Retinal pigment epithelial cell (primary cell): ENCODE data around the gene MIER3.

Source experiments
- DNase-seq: peaks from one replicate; pipeline ENCODE4 v3.0.0-alpha.2; 2010; ENCODE audit warnings: low read depth
- H3K4me3 ChIP-seq: 2 replicates; pipeline ENCODE4 v1.5.1; 2011; ENCODE audit warnings: mild to moderate bottlenecking, low read length, control low read depth, moderate library complexity
- CTCF ChIP-seq: conservative IDR thresholded peaks from 2 replicates; pipeline ENCODE4 v1.5.1; 2011; ENCODE audit warnings: low read depth, low read length, control low read depth, inconsistent platforms

Gene MIER3, protein sequence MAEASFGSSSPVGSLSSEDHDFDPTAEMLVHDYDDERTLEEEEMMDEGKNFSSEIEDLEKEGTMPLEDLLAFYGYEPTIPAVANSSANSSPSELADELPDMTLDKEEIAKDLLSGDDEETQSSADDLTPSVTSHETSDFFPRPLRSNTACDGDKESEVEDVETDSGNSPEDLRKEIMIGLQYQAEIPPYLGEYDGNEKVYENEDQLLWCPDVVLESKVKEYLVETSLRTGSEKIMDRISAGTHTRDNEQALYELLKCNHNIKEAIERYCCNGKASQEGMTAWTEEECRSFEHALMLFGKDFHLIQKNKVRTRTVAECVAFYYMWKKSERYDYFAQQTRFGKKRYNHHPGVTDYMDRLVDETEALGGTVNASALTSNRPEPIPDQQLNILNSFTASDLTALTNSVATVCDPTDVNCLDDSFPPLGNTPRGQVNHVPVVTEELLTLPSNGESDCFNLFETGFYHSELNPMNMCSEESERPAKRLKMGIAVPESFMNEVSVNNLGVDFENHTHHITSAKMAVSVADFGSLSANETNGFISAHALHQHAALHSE

GRCh38 chr5:56951946-56952691 lies at the start of gene MIER3:
Gene MIER3, minus strand, starts transcription at chr5:56952123. Its CDS starts 21 bp downstream, at chr5:56952102.
- peak within 1 kb of the TSS; percentile 84 for H3K4me3 ChIP-seq
- no peak for TF ChIP-seq CTCF
- peak; percentile 36 for DNase-seq

DNA sequence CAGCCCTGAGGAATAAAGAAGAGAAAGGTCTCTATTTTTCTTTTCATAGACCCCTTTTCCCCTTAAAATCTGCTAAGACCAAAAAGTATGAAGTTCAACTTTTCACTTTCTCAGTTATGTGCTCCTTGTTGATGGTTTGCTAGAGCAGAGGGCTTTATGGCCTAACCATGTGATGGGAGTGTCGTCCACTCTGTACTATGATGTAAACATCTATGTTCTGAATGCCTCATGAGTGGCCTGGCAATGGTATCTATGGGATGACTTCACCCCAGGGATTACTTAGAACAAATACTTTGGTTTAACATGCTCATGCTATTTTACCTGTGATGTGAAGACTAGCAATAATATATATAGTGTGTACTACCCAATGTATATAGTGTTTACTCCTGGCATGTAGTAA lies 43.7 kb upstream of the MIER3 start:
- no peak for TF ChIP-seq CTCF
- no peak overlapping the region for H3K4me3 ChIP-seq
- DNase-seq, result no peak

DNA sequence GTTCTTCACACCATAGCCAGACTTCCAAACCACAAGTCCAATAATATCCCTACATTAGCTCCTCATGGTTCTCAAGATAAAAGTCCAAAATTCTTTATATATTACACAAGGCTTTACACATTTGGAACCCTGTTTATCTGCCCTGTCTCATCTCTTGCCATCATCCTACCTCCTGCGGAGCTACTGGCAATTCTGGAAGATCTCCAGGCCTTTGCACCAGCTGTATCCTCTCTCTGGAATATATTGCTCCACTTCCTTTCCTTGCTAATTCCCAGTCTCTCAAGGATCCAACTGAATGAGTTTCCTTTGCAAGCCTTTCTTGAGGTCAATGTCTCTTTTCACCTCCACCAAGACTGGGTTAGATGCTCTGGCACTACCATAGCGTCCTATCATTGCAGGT lies 41.3 kb upstream of the MIER3 start:
- DNase-seq, result no peak
- no peak for TF ChIP-seq CTCF
- H3K4me3 ChIP-seq, result no peak overlapping the region

- no peak for DNase-seq
- TF ChIP-seq CTCF, result no peak
- no peak overlapping the region for H3K4me3 ChIP-seq
These were observed 37.8 kb upstream of the MIER3 start for GRCh38 chr5:56989676-56990075.

DNA sequence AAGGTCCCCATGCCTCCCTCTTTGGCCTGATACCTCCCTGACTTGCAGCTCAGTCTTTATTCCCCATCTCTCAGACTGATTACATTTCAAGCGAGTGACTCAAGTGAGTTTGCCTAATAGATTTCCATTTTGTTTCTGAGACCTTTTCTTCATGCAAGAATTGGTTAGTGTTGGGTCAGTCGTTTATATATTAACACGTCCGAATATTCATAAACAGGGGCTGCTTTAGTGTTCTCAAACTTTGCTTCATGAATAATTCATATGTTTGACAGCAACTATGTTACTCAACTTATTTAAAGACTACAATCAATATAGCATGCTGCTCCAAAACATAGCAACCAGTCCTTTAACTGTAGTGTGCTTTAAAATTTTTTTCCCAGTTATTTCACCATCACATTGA lies 36.6 kb upstream of the MIER3 start:
- H3K4me3 ChIP-seq, result no peak overlapping the region

DNA sequence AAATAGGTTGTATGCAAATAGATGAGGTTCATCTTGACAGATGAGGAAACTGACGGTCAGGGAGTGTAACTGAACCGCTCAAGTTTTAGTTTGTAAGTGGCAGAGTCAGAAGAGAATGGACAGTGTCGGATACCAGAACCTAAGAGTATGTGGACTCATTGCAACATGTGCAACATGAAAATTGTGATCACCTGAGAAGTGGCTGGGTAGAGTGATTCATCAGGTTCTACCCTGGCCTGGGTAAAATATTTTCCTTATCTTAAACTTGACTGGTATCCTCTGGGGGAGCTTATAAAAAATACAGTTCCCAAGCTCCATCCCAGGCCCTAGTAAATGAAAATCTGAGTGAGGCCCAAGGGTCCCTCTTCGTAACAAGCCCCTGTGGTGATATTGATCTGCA lies 35.2 kb upstream of the MIER3 start:
- no peak for TF ChIP-seq CTCF
- H3K4me3 ChIP-seq, result no peak overlapping the region
- DNase-seq, result no peak

More for the DNA sequence above, 36.6 kb upstream of the MIER3 start:
- TF ChIP-seq CTCF, result no peak
- no peak for DNase-seq
